AG08395 (cell line): Measurements from ENCODE around the gene CHSY3.

ENCODE experiments used
- DNase-seq: peaks from one replicate; pipeline ENCODE4 v3.0.0; 2012; ENCODE audit warnings: mixed read lengths, low spot score

Gene CHSY3

DNA sequence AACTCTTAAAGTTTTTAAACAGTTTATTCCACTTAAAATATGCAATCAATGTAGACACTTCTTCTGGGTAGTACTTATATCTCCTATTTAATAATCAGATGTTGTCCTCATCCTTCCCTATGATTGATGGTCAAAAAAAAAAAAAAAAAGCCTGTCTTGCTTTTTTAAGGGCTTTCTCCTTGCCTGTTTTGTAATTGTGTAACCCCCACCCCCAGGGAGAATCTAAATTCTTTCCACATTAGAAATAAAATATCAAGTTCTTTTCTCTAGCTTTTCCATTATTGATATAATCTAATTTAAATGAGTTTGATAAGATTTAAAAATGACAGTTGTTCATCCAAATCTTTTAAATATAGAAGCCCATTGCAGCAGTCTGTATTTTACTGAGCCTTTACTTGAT lies 119.7 kb downstream of the CHSY3 start:
- no peak for DNase-seq

GRCh38 chr5:130025511-130025910 lies 121.2 kb downstream of the CHSY3 start:
- no peak for DNase-seq

DNA sequence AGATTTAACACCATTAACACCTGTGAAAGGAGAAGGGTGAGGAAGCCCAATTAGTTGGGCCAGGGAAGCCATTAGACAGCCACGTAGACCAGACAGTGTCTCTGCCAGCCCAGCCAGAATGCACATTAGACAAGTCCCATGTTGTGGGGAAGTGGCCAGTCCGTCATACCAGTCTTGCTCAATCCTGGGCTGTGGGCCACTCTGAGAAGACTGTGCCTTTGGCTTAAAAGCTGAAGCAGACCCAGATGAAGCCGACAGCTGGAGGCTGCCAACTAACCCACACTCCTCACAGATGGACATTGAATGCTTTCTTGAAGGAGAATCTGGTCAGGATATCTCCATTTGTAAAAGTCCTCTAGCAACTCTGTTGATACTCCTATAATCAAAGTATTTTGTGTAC lies 128.5 kb downstream of the CHSY3 start:
- DNase-seq = no peak

DNA sequence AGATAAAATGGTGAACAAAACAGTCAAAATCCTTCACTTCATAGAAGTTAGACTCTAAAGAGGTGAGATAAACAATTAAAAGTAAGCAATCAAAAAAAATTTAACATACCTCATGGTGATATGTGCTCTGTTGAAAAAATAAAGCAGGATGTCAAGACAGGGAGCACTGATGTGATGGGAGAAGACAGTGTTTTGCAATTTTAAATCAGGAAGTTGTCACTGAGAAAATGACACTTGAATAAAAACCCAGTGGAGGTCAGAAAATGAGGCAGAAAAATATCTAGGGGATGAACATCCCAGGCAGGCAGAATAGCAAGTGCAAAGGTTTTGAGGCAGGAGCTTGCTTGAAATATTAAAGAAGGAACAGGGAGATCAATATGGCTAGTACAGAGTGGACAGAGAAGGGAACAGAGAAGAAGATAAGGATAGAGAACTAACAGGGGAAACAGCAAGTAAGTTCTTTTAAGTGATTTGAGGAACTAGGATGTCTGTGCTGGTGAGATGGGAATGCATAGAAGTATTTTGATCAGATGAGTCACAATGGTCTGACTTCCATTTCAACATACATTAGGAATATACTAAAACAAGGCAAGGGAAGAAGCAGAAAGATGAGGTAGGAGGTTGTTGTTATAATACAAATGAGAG lies 130.4 kb downstream of the CHSY3 start:
- no peak for DNase-seq

GRCh38 chr5:130035388-130035787 lies 131.1 kb downstream of the CHSY3 start:
- no peak for DNase-seq

DNA sequence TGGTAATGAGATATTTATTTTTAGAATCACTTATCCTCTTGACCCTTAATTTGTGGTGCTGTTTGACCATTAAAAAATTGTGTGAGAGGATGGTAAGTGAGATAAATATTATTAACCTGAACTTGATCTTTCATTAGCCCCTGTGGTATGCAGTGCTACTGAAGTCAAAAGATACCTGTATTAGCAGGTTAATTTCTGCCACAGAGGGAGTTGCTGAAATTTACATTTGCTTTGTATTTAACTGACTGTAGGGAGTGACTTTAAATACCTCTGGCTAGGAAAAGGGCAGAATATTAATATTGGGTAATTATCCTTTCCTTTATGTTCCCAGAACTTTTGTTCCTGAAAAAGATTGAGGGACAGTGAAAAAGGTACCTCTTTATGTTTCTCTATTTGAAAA lies 133.6 kb downstream of the CHSY3 start:
- no peak for DNase-seq

DNA sequence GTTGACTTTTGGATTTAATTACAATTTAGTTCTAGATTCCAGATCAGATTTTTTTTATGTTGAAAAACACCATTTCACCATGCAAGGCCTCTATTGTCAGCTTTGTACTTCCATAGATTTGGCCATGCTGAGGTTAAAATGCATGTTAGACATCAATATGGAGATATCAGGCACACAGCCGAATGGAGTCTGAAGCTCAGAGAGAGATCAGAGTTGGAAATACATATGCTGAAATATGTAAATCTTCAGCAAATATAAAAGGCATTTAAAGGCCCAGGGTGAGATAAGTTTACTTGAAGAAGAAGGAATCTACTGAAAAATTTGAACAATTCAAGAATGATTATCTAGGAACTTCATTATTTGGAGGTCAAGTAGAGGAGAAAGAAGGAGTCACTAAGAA lies 139.6 kb downstream of the CHSY3 start:
- no peak for DNase-seq

- peak; percentile 7 for DNase-seq
Observed at GRCh38 chr5:130045334-130045733, 141.1 kb downstream of the CHSY3 start.

- no peak for DNase-seq
Observed at GRCh38 chr5:130050585-130050984, 146.3 kb downstream of the CHSY3 start.

- no peak for DNase-seq
Observed at GRCh38 chr5:130052752-130053151, 148.5 kb downstream of the CHSY3 start.

DNA sequence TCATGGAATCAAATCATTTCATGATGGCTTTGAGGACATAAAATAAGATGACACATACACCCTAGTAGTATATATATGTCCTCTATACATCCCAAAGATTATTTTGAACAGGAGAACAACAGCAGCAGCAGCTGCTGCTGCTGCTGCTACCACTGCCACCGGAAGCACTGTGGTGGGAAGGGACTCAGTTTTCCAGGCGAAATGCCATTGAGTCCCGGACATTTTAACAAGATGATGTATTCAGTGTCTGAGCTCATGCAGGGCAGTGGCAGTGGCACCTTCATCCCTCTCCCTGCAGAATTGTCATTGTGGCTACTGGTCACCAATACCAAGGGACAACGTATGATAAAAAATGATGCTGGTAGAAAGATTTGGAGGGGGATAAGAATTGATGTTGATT lies 151.3 kb downstream of the CHSY3 start:
- peak; percentile 47 for DNase-seq

GRCh38 chr5:130061746-130062145 lies 157.5 kb downstream of the CHSY3 start:
- DNase-seq = no peak

- DNase-seq = no peak
Observed at GRCh38 chr5:130063603-130064002, 159.3 kb downstream of the CHSY3 start.

- DNase-seq = no peak
Observed at GRCh38 chr5:130064484-130064883, 160.2 kb downstream of the CHSY3 start.

- no peak for DNase-seq
Observed at GRCh38 chr5:130065617-130066016, 161.4 kb downstream of the CHSY3 start.

- DNase-seq = peak; percentile 44
Observed at GRCh38 chr5:130066644-130067043, 162.4 kb downstream of the CHSY3 start.

GRCh38 chr5:130067364-130067763 lies 163.1 kb downstream of the CHSY3 start:
- no peak for DNase-seq

DNA sequence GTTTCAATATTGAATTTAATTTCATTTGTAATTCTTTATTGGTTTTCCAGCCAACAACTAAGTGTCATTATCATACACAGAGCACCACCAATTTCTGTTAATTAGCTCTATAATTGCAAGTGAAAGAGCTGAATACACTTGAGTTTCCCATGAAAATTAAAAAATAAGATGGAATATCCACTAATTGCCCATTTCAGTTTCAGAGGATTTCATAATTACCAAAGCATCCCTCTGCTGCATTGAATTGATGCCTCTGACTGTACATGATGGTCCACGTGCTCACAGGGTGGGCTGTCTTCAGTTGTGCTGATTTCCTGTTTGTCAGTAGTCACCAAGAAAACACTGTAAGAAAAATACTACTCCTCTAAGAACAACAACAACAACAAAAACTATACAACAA lies 163.8 kb downstream of the CHSY3 start:
- no peak for DNase-seq

DNA sequence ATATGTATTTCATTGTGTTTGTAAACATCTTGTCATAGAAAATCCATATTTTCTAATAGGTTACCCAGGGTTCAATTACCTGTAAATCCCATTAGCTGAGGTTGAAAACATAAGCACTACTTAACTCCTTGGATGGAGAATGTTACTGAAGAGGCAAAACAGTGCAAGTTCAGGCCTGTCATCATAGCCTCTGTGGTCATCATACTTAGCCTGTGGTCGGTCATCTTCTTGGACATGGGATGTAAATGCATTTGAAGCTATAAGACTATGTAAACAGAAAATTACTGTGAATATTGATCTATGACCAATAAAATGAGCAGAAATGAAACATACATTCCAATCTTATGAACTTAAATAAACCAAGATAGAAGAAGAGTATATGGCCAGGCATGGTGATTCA lies 164.7 kb downstream of the CHSY3 start:
- no peak for DNase-seq

DNA sequence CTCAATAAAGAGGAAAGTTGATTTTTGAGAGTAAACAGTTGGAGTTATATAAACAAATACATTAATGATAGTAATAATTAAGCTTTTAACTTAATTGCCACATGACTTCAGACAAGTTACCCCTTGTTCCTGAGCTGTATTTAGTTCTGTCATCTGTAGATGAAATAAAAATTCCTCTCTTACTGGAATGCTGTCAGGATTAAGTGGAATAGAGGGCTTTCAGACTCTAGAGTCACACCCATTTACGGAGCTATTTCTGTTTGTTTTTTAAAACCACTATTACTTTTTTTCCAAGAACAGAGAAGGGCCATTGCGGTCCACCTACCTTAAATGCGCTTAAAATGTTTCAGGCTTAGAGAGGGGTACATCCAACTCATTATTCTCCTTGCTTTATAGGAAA lies 170.6 kb downstream of the CHSY3 start:
- no peak for DNase-seq

- no peak for DNase-seq
Observed at GRCh38 chr5:130077007-130077406, 172.7 kb downstream of the CHSY3 start.

GRCh38 chr5:130078661-130079060 lies 174.4 kb downstream of the CHSY3 start:
- no peak for DNase-seq

DNA sequence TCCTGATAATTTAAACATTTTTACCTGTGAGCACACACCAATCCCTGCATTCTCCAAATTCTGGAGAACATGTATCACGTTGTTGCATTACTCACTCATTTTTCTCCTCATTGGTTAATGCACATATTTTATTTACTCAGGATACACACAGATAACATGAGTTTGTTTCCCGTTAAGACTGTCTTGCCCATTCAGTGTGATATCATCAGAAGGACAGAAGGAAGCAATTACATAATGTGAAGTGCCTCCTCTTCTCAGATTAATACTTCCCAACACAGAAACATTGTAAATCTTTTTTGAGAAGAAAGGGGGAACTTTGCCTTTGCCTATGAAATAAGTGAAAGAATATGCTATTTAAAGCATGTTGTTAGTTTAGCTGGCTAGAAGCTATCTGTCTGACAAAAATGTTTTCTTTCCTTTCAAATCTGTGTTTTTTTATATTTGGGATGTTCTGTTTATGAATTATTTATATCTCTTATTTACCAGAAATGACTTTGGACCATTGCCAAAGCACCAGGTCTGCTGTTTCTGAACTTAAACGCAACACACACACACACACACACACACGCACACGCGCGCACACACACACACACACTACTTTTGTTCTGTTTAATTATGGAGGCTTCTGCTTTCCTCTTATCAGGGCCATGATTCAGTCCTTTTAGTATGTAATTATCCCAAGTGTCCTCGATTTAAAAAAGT lies 186.5 kb downstream of the CHSY3 start:
- DNase-seq = no peak

GRCh38 chr5:130092991-130093390 lies 188.7 kb downstream of the CHSY3 start:
- DNase-seq = no peak
